HT-29 (cell line): ENCODE measurements around the gene PRR16. TPM values are rescaled to one million over a fixed set of nuclear protein-coding genes. Genes with fewer than 3 reads are reported as not detected.
A peak's percentile ranks its signal among the peaks of the same experiment; 100 is the strongest.

Experiments
- DNase-seq: peaks from one replicate; pipeline ENCODE4 v3.0.0-alpha.2; 2015; ENCODE audit warnings: low spot score
- total RNA-seq: library from RNA; depleted of rRNA; stranded (reverse); fragments of >200 nt; shearing (Covaris generic); gene quantifications from 2 replicates; pipeline ENCODE4 v1.2.3, GENCODE V29; 2014

Gene PRR16
- total RNA-seq, 1 experiment from 2014 or later, result not detected

DNA sequence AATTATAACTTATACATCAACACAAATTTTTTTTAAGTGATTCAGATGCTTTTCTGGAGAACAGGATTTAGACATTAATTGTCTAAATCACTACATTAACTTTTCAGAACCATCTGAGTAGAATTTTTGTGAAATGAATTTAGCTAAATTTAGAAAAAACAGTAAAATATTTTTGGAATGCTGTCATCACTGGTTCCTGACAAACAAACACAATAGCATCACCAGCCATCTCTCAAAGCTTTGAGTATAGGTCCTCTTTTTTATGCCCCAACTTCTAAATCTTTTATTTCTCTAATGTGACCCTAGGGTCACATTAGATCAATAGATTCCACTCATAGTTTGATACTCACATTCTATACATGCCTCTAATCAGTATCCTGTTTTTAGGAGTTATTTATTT lies 104.6 kb downstream of the PRR16 start:
- DNase-seq, result no peak

DNA sequence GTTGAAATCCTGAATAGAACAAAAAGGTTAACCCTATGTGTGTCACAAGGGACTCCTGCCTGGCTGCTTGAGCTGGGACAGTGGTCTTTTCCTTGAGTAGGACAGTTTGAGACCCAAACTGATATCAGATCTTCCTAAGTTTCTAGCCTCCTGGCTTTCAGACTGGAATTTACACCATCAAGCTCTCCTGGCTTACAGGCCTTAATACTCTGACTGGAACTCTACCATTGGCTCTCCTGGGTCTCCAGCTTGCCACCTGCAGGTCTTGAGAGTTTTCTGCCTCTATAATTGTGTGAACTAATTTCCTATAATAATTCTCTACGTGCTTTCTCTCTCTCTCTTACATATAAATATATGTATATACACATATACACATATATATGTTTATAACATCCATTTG lies 112.5 kb downstream of the PRR16 start:
- DNase-seq, result peak; percentile 5

DNA sequence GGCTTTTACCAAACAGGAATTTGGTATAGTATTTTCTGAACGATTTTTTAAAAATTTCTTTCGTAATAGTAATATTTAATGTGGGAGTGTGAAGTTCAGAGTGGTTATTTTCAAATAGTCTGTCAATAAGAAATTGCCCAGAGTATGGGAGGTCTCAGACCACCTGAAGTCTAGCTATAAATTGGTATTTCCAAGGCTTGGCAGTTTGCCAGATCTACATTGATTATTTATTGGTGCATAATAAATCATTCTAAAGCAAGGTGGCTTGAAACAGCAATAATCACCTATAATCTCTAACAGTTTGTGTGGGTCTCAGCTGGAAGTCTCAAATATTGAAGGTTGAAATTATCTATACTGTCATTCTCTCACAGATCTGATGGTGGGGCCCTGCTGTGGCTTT lies 118.5 kb downstream of the PRR16 start:
- no peak for DNase-seq

DNA sequence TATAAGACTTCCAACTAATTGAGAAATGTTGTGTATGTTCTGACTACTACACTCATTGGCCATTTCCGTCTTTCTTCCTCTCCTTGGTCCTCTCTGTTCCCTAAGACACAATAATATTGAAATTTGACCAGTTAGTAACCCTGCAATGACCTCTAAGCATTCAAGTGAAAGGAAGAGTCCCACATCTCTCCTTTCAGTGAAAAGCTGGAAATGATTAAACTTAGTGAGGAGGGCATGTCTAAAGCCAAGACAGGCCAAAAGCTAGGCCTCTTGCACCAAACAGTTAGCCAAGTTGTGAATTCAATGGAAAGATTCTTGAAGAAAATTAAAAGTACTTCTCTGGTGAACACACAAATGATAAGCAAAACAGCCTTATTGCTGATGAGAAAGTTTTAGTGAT lies 122.5 kb downstream of the PRR16 start:
- DNase-seq, result no peak

DNA sequence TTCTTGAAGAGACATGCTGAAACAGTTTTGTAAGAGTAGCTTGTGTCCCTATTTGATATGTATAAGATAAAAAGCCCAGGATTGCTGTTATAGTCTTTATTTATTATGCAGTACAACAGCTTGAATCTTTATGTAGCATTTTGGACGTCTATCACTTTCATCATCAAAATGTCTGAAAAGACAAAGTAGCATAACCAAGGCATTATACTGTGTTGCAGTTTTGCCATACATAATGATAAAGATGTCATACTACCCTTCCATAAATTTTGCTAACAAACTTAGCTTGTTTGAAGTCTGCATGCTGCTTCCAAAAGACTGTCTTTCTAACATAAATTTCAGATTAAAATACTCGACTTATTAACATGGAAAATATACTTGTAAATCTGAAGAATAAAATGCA lies 127.8 kb downstream of the PRR16 start:
- no peak for DNase-seq

DNA sequence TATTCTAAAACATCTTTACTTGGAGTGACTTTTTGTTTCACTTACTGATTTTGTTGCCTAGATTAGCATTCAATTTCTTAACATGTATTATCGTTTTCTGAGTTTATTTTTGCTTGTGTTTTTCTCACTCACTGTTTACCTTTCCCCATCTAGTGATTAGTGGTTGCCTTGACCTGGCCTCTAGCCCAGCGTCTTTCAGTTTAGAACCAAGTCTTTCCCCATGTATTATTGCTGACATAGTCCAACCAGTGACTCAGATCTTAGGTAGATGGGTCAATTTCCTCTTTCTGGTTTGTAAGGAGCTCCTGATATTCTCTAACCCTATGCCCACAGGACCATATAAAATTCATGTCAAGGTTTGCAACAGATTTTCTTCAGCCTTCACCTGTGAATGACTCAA lies 135.5 kb downstream of the PRR16 start:
- DNase-seq, result no peak

DNA sequence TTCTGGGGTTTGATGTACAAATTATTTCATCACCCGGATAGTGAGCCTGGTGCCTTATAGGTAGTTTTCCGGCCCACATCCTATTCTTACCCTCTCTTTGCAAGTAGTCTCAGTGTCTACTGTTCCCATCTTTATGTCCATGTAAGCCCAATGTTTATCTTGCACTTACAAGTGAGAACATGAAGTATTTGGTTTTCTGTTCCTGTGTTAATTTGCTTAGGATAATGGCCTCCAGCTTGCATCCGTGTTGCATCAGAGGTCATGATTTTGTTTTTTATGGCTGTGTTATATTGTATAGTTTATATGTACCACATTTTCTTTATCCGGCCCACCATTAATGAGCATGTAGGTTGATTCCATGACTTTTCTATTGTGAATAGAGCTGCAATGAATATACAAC lies 136.5 kb downstream of the PRR16 start:
- no peak for DNase-seq

DNA sequence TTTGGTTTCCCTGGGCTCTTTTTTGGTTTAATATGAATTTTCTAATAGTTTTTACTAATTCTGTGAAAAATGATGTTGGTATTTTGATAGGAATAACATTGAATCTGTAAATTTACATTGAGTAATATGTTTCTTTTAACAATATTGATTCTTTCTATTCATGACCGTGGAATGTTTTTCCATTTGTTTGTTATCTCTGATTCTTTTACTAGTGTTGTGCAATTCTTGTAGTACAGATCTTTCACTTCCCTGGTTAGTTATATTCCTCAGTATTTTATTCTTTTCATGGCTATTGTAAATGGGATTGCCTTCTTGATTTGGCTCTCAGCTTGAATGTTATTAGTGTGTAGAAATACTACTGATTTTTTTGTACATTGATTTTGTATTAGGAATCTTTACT lies 137.9 kb downstream of the PRR16 start:
- no peak for DNase-seq

DNA sequence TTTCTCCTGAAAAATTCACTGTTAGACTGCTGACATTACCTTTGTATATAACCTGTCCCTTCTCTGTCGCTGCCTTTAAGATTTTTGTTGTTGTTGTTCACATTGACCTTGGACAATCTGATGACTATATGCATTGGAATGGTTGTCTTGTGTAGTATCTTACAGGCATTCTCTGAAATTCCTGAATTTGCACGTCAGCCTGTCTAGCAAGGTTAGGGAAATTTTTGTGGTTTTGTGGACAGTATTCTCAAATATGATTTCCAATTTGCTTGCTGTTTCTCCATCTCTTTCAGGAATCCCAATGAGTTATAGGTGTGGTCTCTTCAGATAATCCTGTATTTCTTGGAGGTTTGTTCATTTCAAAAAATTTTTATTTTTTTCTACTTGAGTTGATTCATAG lies 140.8 kb downstream of the PRR16 start:
- DNase-seq, result no peak

DNA sequence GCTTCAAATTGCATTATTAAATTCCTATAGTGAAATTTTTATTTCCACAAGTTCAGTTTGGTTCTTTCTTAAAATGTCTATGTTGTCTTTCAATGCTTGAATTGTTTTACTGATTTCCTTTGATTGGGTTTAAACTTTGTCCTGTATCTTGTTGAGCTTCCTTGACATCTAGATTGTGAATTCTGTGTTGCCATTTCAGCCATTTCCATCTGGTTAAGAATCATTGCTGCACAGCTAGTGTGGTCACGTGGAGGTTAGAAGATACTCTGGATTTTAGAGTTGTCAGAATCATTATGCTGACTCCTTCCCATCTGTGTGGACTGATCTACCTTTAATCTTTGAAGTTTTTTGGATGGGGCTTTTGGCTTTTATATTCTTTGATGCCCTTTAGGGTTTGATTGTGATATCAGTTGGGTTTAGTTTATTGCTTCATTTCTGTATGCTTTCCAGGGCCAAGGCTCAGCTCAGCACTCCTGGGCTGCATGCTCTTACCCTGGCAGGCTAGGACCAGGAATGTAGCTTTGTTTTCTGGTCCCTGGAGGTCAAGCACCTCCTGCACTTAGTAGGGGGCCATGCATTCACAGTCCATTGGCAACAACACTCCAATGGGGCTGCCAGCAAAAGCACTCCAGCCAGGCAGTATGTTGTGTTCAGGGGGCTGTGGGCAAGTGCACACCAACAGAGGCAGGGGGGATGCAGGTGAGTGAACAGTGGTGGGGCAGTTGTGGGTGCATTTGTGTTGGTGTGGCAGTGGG lies 141.4 kb downstream of the PRR16 start:
- DNase-seq, result no peak

DNA sequence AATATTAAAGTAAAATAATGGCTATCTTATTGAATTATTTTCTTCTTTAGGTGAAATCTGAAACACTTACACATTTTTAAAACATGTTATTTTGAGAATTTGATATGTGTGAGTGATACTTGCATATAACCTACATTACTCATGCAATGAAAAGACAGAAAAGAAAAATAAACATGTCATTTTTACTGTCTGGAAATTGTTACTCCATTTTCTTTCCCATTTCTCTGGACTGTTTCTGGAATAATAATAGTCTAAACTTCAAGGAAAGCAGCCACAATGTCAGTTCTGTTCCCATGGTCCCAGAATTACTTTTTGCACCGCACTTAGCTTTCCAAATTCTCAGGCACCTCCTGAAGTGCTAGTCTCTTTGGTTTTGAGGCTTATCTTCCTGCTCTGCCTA lies 145.5 kb downstream of the PRR16 start:
- no peak for DNase-seq

DNA sequence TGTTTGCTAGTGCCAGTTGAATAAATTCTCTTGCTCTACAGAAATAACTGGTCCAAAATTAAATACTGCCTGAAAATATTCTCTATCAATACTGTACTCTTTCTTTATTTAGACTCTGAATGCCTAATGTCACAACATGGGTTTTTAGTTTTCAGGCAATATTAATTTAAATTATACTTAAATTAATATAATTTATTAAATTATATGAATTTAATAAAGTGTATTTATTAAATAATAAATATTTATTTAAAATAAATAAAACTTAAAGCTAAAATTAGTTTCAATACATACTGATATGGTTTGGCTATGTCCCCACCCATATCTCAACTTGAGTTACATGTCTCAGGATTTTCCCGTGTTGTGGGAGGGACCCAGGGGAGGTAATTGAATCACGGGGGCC lies 146.0 kb downstream of the PRR16 start:
- DNase-seq, result no peak

DNA sequence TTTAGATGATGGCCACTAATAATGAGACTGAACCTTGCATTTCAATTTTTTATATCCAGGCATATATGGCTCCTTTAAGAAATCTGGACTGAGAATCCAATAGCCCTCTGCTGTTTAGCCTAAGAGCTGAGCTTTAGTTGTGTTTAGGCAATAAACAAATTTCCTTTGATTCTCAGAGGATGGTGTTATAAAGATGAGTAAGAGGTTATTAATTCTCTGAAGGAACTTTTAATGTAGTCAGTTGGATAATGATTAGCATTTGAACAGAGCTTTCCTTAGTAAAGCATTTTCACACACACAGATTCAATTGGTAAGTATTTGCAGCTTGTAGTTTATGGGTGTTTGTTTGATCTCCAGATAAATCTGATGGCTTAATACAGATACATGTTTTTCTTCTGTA lies 149.6 kb downstream of the PRR16 start:
- DNase-seq, result no peak

DNA sequence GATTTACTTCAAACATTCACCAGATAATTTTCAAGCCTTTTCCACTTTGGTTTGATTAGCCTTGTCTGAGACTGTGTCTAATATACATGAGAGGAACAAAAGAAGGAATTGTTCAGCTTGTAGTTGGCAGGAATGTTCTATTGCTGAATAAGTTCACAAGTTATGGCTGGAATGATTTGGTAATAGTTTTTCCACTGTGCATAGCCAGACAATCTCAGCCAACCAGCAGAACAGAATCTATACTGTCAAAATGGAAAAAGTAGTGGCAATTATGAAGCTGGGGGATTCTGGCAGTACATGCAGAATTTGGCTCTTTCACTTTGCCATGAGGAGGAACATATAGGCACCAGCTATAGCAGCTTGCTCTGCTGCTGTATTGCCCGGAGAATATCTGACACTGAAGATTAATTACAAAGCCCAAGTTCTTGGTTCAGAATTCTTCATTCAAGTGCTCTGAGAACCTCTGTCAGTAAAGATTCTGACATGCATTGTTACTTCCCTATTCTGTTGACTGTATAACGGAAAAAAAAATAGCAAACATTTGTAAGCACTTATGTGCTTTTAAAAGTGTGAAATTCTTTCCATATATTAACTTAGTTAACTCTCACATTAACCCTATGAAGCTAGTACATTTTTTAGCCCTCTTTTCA lies 150.6 kb downstream of the PRR16 start:
- no peak for DNase-seq

DNA sequence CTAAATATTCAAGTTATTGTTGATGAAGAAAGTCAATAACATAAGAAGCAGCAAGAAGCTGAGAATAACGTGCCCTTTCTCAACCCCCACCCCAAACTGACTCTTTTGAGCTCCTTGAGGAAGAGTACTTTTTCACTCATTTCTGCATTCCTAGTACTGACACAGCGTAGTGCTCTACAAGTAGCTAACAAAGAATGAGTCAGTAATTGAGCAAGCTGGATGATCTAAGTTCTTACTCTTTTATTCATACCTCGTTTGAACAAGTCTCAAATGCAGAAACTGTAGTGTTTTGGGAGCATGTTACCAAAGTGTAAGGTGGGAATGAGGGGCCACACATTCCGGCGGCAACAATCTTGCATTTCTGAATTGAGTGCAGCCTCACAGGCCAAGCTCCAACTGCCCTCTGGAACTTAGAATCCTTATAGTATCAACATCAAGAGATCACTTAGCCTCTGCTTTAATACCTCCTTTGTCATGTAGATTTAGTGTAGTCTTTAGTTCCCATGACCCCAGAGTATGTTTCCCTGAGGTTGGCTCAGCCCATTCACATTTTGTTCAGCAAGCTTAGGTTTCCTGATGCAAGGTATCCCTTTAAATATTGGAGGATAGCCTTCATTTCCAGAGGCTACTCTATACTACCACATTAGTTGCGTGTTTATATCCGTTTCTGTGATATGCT lies 152.0 kb downstream of the PRR16 start:
- no peak for DNase-seq

DNA sequence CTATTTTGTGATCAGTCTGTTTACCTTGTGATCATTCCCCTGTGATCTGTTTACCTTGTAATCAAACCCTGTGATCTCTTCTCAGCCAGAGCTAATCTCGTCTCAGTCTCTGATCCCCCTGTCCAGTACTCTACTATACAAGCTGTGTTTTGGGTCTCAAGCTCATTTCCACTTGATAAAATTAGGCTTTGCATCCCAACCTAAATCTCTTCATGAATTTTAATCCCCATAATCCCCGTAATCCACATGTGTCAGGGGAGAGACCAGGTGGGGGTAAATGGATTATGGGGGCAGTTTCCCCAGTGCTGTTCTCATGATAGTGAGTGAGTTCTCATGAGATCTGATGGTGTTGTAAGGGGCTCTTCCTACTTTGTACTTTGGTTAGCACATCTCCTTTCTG lies 157.2 kb downstream of the PRR16 start:
- DNase-seq, result no peak

DNA sequence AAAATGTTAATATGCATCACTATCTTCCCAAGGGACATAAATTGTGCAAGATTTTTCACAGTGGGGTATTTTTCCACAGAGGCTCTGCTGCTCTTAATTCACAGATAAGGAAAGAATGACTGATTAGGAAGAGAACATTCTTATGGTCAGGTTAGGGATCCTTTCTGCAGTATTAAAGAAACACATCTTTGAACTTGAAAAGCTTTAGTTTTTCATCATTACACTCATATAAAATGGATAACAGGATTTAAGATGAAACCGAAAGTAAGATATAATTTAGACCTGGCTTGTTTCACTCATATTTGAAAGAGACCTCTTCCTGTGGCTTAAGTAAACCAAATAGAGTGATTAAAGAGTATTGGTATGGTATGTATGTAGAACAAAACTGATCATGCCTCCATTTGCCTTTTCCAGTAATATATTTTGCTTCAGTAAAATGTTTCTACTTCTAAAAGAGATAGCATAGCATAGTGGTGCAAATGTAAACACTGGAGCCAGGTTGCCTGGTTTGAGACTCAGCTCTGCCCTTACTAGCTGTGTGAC lies 160.0 kb downstream of the PRR16 start:
- no peak for DNase-seq

DNA sequence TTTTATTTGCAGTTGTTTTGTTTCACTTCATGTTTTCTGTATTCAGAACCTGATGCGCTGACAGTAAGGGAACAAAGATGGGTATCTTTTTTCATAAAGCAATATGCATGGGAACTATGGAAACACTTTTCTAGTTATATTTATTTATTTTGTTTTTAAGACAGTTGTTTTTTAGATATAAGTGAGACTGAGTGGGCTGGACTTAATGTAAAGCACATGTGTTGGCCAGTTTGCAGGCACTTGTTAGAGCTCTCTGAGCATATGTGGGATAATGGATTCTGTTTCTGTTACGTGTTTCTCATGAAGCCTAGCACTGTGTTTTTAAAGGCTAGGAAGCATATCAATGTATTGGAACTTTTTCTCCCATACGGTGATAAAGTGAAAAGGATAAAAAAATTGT lies 164.1 kb downstream of the PRR16 start:
- no peak for DNase-seq

DNA sequence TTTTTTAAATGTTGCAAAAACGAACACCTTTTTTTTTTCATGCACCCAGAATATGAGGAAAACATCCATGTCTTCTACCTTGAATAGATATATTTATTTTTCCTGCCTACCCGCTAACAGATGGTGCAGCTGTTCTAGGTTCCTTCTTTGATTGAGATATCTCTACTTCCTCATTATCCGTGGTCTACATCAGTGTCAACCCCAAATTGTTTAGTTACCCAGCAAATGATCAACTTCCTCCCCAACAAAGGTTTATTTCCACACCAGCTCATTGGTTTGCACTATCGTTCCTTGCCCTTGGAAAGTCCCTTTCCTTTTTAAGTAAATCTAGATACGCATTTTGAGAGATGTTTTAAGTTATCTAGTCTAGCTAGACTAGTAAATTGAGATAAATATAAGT lies 166.4 kb downstream of the PRR16 start:
- no peak for DNase-seq

DNA sequence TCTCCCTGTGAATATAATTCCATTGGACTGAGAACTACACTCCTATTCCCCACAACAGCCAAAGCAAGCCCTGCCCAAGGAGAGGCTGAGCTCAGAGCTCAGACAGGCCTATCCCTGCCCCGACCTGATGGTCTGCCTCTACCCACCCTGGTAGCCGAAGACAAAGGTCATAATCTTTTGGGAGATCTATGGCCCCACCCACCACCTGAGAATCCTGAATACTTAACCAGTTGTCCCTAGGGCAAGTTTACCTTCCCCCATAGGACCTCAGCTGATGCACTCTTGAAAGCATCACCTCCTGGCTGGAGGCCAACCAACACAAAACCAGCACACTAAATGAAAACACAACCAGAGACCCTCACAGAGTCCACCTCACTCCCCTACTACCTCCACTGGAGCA lies 167.5 kb downstream of the PRR16 start:
- DNase-seq, result no peak

DNA sequence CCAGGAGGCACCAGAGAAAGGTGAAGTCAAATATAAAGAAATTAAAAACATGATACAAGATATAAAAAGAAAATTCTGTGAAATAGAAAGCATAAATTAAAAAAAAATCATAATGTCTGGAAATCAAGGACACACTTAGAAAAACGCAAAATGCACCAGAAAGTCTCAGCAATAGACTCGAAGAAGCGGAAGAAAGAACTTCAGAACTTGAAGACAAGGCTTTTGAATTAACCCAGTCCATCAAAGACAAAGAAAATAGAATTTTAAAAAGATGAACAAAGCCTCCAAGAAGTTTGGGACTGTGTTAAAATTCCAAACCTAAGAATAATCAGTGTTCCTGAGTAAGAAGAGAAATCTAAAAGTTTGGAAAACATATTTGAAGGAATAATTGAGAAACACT lies 168.3 kb downstream of the PRR16 start:
- no peak for DNase-seq

DNA sequence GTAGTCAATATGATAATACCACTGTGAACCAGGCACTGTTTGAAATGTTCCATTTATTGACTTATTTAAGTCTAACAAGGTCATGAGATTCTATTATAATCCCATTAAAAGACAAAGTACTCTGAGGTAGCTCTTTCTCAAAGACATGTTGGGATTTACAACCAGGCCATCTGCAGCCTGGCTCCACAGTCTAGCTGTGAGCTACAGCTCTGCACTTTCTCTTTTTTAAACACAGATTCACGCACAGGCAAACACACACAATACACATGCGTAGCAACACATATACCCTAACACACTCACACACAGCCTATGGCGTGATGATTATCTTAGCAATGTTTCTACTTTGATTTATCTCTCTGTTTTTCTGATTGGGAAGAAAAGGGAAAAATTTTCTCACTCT lies 174.3 kb downstream of the PRR16 start:
- DNase-seq, result no peak

DNA sequence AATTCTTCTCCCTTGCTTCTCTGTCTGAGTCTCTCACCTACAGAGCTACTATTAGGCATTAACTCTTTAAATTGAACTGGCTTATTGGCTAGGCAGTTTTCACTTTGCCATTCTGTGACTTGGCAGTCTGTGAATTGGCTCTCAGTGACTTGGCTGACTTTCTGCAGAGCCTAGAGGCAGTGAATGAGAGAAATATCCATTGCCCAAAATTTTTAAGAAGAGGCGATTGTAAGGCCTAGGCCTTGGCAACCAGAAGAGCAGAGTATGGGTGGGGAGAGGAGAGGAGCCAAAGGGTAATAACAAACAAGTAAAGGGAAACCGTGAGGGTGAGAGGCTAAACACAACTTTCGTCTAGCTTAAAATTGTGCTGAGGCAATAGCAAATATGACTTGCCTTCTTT lies 176.7 kb downstream of the PRR16 start:
- DNase-seq, result no peak
